HG02852 (cell line): ENCODE measurements around the gene PAX8.

Experiments used
- ATAC-seq: cut with Tn5 transposase; IDR thresholded peaks from one replicate; pipeline ENCODE4 v1.9.1; 2021; ENCODE audit warnings: mild to moderate bottlenecking, moderate library complexity; ENCODE audit not compliant: unreplicated experiment

PAX8 gene

DNA sequence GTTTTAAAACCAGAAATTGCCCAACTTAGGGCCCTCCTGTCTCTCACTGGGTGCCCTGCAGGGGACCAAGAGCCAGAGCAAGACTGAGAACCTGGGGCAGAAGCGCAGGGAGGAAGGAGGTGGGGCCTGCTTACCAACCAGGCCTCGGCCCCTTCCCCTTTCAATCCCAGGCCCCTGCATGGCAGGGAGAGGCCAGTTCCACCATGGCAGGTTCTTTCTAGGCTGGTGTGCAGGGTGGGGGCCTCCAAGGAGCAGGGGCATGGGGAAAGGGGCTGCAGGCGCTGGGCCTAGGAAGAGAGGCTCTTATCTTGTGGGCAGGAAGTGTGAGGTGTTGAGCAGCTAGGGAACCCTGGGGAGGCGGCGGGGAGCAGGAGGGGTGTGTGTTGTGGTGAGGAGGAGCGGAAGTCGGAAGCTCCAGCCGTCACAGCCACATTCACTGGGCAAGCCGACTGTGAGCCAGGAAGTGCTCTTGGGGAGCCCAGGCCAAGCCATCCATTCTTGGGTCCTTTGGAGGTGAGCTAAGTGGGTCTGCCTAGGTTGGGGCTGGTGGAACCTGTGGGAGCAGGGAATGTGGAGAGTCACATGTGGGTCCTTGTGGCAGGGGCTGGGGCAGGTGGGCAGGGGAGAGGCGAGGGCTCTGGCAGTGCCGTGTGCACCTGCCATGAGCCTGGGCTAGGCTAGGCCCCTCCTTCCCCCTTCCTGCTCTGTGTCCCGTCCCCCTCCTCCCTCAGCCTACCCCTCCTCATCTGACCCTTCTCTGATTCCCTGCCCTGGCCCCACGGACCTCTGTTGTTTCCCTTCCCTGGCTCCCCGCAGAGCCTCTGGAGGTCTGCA, 105.0 kb downstream of the PAX8 start, which contains the start of gene PSD4:
TSS of gene PSD4 (plus strand) at position 430 of the 834 bp plus-strand sequence. CDS start 8,486 bp downstream, outside the sequence.
- ATAC-seq: peak; percentile 86

DNA sequence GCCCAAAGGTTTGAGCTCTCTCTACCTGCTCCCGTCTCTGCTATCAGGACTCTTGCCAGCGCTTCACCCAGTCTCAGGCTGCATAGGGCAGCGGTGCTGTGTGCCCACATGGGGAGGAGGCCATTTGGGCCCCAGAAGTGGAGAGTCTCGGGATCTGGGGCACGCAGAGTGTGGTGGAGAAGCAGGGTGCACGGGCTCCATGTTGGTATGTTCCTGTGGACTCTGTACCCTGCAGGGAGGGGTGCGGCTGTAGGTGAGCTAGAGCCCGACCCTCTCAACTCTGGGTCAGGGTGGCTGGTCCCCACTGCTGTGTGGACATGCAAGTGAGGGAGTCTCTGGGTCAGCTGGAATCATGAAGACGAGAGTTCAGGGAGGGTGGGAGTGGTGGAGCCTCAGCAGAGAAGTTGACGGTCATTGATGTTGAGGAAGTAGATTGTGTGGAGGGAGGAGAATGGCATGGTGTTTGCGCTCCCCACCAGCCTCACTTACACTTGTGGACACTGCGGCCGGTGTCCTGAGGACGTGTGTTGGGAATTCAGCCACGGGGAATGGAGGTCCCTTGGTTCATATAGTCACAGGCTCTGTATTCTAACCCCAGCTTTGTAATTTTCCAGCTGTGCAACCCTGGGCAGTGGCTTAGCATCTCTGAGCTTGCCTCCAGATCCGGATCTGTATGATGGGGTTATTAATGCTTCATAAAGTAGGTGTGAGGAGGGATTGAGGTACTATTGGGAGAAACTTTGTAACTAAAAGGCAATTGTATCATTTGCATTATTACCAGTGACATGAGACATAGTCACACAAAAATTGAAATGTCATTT, 105.8 kb downstream of the PAX8 start:
- ATAC-seq: no peak

DNA sequence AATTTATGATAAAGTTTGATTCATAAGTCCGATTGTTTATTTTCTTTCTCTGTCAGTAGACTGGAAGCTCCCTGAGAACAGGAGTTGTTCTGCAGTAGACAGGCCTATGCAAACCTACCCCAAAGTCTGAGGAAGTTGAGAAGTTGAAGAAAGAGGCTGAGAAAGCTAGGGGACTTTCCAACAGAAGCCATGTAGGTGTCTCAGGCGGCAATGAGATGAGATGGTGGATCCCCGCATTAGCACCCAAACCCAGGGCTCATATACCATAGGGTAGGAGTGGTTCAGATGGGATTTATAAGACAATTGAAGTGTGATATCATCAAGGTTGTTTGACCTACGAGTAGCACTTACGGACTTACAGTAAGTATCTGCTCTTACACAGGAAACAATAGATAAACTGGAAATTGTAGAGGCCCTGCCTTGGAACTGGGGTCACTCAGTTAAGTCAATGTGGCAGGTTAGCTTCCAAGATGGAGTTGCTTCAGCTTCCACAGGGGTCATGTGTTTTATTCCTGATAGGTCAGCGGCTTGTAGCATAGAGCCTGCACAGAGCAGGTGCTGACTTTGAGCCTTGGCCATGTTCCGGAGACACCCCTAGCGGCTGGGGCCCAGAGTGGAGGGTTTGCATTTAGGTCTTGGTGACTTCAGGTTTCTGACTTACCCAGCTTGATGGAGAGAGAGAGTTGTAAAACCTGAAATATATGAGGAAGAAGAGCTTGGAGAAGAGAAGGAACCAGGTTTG, 107.2 kb downstream of the PAX8 start:
- ATAC-seq: no peak

DNA sequence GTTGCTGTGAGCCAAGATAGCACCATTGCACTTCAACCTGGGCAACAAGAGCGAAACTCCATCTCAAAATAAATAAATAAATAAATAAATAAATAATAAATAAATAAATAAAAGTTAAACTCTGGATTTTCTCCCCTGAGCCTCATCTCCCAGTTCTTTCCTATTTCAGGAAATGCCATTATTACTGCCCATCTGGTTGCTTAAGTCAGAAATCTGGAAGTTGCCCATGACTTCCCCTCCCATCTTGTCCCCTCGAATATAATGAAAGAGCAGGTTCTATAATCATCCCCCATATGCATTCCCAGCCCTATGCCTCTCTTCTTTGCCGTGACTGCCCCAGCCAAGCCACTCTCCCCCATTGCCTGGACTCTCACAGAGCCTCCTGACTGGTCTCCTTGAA, 109.1 kb downstream of the PAX8 start:
- no peak for ATAC-seq

DNA sequence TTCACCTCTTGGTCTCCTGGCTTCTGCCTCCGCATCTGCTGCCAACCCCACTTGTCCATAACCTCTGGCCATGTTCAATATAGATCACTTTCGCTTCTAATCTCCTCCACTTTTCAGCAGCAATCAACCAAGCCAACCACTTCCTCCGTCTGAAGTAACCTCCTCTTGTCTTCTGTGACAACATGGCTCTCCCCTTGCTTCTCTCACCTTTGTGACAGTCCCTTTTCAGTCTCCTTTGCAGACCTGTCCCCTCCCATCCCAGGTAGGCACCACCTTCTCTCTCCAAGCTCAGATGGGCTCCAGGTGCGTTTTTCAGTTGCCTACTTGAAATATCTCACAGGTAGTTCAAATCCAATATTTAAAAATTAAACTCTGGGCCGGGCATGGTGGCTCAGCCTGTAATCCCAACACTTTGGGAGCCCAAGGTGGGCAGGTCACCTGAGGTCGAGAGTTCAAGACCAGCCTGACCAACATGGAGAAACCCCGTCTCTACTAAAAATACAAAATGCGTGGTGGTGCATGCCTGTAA, 109.7 kb downstream of the PAX8 start:
- ATAC-seq: no peak

DNA sequence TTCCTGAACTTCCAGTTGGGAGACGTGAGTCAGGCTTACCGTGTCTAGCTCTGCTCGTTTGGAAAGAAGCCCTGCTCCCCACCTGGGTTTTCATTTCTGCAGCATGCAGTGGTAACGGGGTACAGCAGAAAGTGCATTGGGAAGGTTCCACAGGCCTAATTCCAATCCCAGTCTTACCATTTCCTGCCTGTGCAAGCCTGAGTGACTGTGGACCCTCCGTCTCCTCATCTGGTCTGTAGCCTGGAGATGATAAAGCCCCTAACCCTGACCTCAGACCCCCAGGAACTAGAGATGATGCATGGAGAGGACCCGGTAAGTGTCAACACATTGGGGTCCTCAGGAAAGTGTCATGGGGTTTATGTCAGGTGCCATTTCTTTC, 110.8 kb downstream of the PAX8 start:
- no peak for ATAC-seq

DNA sequence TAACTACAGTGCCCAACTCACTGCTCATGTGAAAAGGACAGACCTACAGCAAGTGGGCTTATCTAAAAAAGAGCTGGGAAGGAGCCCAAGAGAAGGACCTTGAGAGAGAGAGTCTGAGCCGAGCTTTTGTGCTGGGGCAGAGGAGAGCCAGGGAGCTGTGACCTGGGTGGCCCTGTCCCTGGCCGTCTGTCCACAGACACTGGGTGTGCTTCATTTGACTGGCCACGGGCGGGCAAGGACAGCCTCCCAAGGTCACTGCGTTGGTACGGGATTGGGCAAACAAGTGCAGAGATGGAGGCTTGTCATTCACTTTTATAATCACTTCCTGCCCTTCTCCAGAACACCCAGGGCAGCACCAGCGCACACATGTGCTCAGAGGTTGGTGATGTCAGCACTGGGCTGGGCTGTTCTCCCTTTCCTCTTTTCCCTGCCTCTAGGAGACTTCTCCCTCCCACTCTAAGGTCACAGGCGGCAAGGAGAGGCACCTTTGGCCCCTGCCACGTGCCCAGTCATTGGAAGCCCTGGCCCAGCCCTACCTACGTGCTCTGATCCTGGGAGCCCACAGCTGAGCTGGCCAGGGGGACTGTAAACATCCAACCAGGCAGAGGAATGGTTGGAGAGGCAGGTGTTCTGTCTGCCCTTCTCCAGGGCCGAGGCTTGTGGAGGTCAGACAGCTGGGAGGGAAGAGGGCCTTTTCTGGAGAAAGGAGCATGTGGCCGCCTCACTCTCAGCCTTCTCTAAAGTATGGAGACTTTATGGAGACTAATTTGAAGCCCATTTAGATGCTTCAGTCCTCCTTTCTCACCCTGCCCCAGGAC, 111.4 kb downstream of the PAX8 start:
- ATAC-seq: no peak

DNA sequence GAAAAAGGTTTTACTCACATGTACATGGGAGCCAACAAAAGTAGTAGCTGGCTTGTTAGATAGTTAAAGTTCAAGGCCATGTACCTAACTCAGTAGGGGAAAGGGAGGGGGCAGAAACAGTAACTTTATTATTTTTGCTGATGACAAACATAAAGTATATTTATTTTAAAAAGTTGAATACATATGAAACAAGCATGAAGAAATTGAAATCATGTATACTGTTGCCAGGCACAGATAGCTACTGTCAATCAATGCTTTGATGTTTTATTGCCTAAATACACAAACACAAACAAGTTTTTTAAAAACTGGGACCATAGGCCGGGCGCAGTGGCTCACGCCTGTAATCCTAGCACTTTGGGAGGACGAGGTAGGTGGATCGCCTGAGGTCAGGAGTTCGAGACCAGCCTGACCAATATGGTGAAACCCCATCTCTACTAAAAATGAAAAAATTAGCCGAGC, 112.5 kb downstream of the PAX8 start:
- ATAC-seq: no peak
